CD4-positive, alpha-beta memory T cell (primary cell): ENCODE measurements around the gene PLXDC1. TPM values are rescaled to one million over a fixed set of nuclear protein-coding genes. Genes with fewer than 3 reads are reported as not detected.

Experiments
- CTCF ChIA-PET: fragments of 350-600 bp; sonication (Branson Sonifier 250); formaldehyde crosslinking; loops from one replicate; lab custom pipeline; 2021; ENCODE audit warnings: inconsistent platforms; ENCODE audit not compliant: partially characterized antibody; lab: Charles Lee
- POLR2A ChIA-PET: fragments of 350-600 bp; sonication (Branson Sonifier 250); formaldehyde crosslinking; loops from one replicate; lab custom pipeline; 2021; ENCODE audit not compliant: partially characterized antibody; lab: Charles Lee
- DNase-seq, 5 donors: peaks; one replicate each; pipeline versions ENCODE4 v3.0.0 to v3.0.0-alpha.2; 2020 to 2022; ENCODE audit warnings: mixed read lengths in 1 of 5
- H3K27ac ChIP-seq: one replicate; pipeline ENCODE4 v1.7.0; 2013; ENCODE audit warnings: low read depth, low read length
- H3K27me3 ChIP-seq: 2 replicates; pipeline ENCODE4 v1.7.0; 2013; ENCODE audit warnings: mild to moderate bottlenecking, low read length, moderate library complexity; ENCODE audit not compliant: insufficient read depth
- H3K36me3 ChIP-seq: 2 replicates; pipeline ENCODE4 v1.7.0; 2013; ENCODE audit warnings: mild to moderate bottlenecking, low read length, moderate library complexity; ENCODE audit not compliant: insufficient read depth
- H3K4me1 ChIP-seq: 2 replicates; pipeline ENCODE4 v1.7.0; 2013; ENCODE audit warnings: mild to moderate bottlenecking, low read length, moderate library complexity; ENCODE audit not compliant: insufficient read depth
- H3K4me3 ChIP-seq, 2 donors: one replicate each; pipeline ENCODE4 v1.7.0; 2013; ENCODE audit warnings: low read length in 2 of 2, mild to moderate bottlenecking in 1 of 2
- H3K9me3 ChIP-seq, 2 donors: one replicate each; pipeline ENCODE4 v1.7.0; 2013; ENCODE audit warnings: low read length in 2 of 2, control low read depth in 1 of 2; ENCODE audit not compliant: control insufficient read depth in 1 of 2
- H3K27ac Mint-ChIP-seq, 7 donors: one replicate each; pipeline ENCODE4 v1.8.0; 2020 to 2021; ENCODE audit warnings: mixed read lengths in 7 of 7, mild to moderate bottlenecking in 6 of 7, inconsistent platforms in 3 of 7, moderate library complexity in 3 of 7
- H3K27me3 Mint-ChIP-seq, 2 donors: one replicate each; pipeline ENCODE4 v1.8.0; 2020 to 2021; ENCODE audit warnings: mixed read lengths in 2 of 2
- H3K36me3 Mint-ChIP-seq, 2 donors: one replicate each; pipeline ENCODE4 v1.8.0; 2020 to 2021; ENCODE audit warnings: mixed read lengths in 2 of 2, inconsistent platforms in 1 of 2, mild to moderate bottlenecking in 1 of 2
- H3K4me1 Mint-ChIP-seq, 4 donors: one replicate each; pipeline ENCODE4 v1.8.0; 2020 to 2021; ENCODE audit warnings: mixed read lengths in 4 of 4, mild to moderate bottlenecking in 1 of 4
- H3K4me3 Mint-ChIP-seq, 8 donors: one replicate each; pipeline ENCODE4 v1.8.0; 2020 to 2021; ENCODE audit warnings: mixed read lengths in 8 of 8, mild to moderate bottlenecking in 7 of 8, moderate library complexity in 6 of 8, inconsistent platforms in 3 of 8
- H3K9me3 Mint-ChIP-seq, 8 donors: one replicate each; pipeline ENCODE4 v1.8.0; 2020 to 2021; ENCODE audit warnings: mixed read lengths in 8 of 8, mild to moderate bottlenecking in 5 of 8, inconsistent platforms in 3 of 8, moderate library complexity in 1 of 8
- intact Hi-C: fragments of 100-400 bp; cut with micrococcal nuclease; formaldehyde crosslinking; loops from one replicate; pipeline ENCODE4 v1.15.1; 2023
- polyA plus RNA-seq, 2 donors: library from polyadenylated mRNA; unstranded; fragments of 300-500 nt; fragmentation: Illumina TruSeq; gene quantifications; one replicate each; pipeline ENCODE4 v1.2.3, GENCODE V29; 2021
- total RNA-seq, 2 experiments: library from RNA; stranded (reverse); gene quantifications; one replicate each; pipeline ENCODE4 v1.2.3, GENCODE V29; 2021

Gene PLXDC1
- total and polyA plus RNA-seq, 4 experiments from 2014 or later, result 2.5 to 16.4 (median 10.2) TPM

DNA sequence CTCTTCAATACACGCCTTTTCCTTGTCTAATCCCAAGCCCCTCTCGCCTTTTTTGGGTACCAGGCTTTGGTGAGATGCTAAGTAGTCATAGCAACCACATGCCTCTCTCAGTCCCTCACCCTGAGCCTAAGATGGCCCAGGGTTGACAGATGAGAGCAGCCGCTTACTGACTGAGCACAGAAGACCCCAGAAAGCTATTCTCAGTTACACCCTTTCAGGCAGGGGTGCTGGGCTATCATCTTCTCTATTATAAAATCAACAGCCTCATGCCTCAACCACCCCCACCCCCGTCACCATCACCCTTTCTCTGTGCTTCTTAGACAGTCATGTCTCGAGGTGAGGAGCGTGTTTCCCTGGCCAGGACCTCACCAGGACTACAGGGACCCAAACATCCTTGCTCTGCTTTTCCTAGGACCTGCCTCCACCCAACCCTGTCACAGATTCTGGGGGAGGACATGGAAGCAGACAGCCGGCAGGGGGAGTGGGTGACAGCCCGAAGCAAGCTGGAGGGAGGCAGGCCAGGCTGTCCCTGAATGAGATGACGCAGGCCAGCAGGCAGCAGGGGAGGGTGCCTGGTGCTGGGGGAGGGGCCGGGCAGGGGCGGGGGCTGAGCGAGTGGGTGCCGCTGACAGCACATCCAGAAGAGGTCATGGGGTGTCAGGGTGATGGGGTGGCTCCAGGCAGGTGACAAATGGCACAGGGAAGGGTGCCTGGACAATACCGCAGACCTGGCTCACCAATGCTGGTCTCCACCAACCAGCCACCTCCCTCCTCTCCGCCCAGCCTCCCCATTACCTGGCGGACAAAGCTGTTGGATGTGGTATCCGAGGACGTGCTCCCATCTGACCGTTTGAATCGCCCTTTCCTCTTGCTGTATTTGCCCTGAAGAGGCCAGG, 42.9 kb upstream of the PLXDC1 start:
- Mint-ChIP-seq H3K4me1 (peaks cover 25 to 56% (median 36%) of the 10 kb centered on the region in 4 donors), H3K36me3 (peaks cover 3 to 24% of the 10 kb centered on the region in 2 donors), H3K9me3 (no peaks in the 10 kb centered on the region), H3K27me3 (no peaks in the 10 kb centered on the region), H3K27ac (peak overlapping the region in 6 of 7 donors; percentile 35 to 80 (median 63)), H3K4me3 (peak overlapping the region in 2 of 8 donors; percentile 28 to 39)
- no peaks in the 10 kb centered on the region for H3K27me3 ChIP-seq
- H3K4me1 ChIP-seq, result peaks cover 31% of the 10 kb centered on the region
- H3K36me3 ChIP-seq, result peaks cover 7% of the 10 kb centered on the region
- no peak overlapping the region for H3K27ac ChIP-seq
- no peaks in the 10 kb centered on the region for H3K9me3 ChIP-seq
- ChIA-PET CTCF (interaction anchor here (0.9 to 5.7 kb wide), 6 partner anchors 8 to 211 kb away, joined by 3 to 26 read pairs (median 6); partner anchors contain the start of gene ARL5C), POLR2A (no interaction called here)
- no peak for DNase-seq
- intact Hi-C loops, result no loop called here
- no peak overlapping the region for H3K4me3 ChIP-seq

DNA sequence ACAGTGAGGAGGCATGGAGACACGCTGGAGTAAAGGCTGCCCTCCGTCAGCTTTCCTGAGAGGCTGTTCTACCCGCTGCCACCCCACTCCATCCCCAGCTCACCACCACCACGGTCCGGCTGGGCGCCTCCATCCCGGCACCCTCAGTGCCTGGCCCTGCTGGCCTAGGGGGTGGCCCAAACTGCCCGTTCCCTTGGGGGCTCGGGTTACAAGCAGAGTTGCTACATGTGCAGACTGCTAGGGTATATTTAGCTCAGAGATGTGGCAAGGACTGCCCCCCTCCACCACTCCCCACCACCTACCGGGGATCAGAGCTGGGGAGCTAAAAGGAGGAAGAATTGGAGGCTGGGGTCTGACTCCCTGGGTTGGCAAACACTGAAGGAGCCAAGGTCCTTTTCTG, 41.9 kb upstream of the PLXDC1 start:
- H3K9me3 ChIP-seq, result no peaks in the 10 kb centered on the region
- Mint-ChIP-seq H3K27me3 (no peaks in the 10 kb centered on the region), H3K36me3 (peaks cover 3 to 26% of the 10 kb centered on the region in 2 donors), H3K4me3 (no peak overlapping the region), H3K4me1 (peaks cover 20 to 47% (median 28%) of the 10 kb centered on the region in 4 donors), H3K27ac (no peak overlapping the region), H3K9me3 (no peaks in the 10 kb centered on the region)
- ChIA-PET POLR2A (interaction anchor here (0.6 kb wide), 1 partner anchor 49 kb away, joined by 3 read pairs; no protein-coding TSS in a partner anchor), CTCF (interaction anchor here (0.9 to 5.7 kb wide), 4 partner anchors 18 to 210 kb away, joined by 3 to 26 read pairs (median 4); no protein-coding TSS in a partner anchor)
- H3K36me3 ChIP-seq, result peaks cover 7% of the 10 kb centered on the region
- peaks cover 21% of the 10 kb centered on the region for H3K4me1 ChIP-seq
- no peaks in the 10 kb centered on the region for H3K27me3 ChIP-seq
- intact Hi-C loops, result no loop called here
- H3K27ac ChIP-seq, result no peak overlapping the region
- DNase-seq, result no peak
- no peak overlapping the region for H3K4me3 ChIP-seq

DNA sequence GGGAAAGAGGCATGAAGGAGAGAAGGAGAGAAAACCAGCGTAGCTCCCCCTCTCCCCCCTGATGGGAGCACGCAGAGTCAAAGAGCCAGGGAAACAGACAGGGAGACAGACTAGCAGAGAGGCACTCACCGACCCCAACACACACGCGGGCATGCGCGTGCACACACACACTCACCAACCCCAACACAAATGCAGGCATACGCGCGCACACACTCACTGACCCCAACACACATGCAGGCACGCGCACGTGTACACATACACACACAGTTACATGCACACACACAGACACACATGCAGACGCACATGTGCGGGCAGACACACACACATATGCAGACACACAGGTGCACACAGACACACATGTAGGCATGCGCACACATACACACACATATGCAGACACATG, 41.5 kb upstream of the PLXDC1 start:
- H3K4me3 Mint-ChIP-seq, result peak overlapping the region in 2 of 8 donors; percentile 6 to 25
- H3K9me3 Mint-ChIP-seq, result no peaks in the 10 kb centered on the region
- peaks cover 17 to 43% (median 25%) of the 10 kb centered on the region in 4 donors for H3K4me1 Mint-ChIP-seq
- Histone ChIP-seq H3K9me3 (no peaks in the 10 kb centered on the region), H3K4me1 (peaks cover 17% of the 10 kb centered on the region), H3K36me3 (peaks cover 7% of the 10 kb centered on the region), H3K4me3 (no peak overlapping the region), H3K27ac (no peak overlapping the region), H3K27me3 (no peaks in the 10 kb centered on the region)
- intact Hi-C loops, result no loop called here
- peak overlapping the region in 3 of 7 donors; percentile 40 to 73 (median 72) for H3K27ac Mint-ChIP-seq
- DNase-seq, result no peak
- ChIA-PET CTCF (interaction anchor here (0.9 to 5.7 kb wide), 4 partner anchors 18 to 210 kb away, joined by 3 to 26 read pairs (median 4); no protein-coding TSS in a partner anchor), POLR2A (interaction anchor here (0.6 kb wide), 1 partner anchor 50 kb away, joined by 3 read pairs; no protein-coding TSS in a partner anchor)
- no peaks in the 10 kb centered on the region for H3K27me3 Mint-ChIP-seq
- H3K36me3 Mint-ChIP-seq, result peaks cover 3 to 26% of the 10 kb centered on the region in 2 donors

DNA sequence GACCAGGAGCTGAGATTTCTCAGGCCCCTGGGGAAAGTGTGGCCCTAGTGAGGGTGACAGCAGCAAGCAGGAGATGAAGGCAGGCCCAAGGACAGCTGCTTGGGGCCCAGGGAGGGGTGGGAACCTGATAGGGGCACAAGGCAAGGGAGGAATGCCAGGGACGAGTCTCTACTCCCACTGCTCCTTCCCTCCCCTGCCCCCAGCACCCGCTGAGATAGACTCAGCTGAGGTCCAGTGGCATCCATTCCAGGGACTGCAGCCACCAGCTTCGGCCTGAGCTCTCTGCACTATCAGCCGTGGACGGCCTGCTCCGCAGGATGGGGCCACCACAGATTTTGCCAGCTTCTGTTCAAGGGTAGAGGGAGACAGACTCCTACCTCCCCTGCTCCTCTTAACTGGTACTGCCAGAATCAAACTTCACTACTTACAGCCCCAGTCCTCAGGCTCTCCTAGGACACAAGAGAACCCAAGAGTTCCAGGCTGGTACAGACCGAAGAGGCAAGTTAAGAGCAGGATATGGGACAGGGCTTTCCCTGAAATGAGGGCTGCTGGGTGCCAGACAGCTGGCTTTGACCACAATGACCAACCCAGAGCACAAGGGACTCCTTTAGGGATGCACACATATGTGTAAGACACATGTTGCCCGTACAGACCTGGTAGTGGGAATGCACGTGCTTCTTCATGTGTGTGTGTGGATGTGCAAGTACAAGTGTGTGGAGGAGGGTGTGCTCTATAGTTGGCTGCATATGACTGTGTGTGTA, 40.5 kb upstream of the PLXDC1 start:
- peak overlapping the region in 3 of 7 donors; percentile 21 to 73 (median 54) for H3K27ac Mint-ChIP-seq
- H3K4me3 Mint-ChIP-seq, result peak overlapping the region in 1 of 8 donors; percentile 50
- H3K27me3 Mint-ChIP-seq, result no peaks in the 10 kb centered on the region
- no peaks in the 10 kb centered on the region for H3K27me3 ChIP-seq
- CTCF ChIA-PET, result interaction anchor here (1.0 to 5.7 kb wide), 2 partner anchors 17 to 52 kb away, joined by 3 to 26 read pairs; no protein-coding TSS in a partner anchor
- DNase-seq, result no peak
- no peaks in the 10 kb centered on the region for H3K9me3 Mint-ChIP-seq
- H3K36me3 Mint-ChIP-seq, result peaks cover 3 to 33% of the 10 kb centered on the region in 2 donors
- peaks cover 13% of the 10 kb centered on the region for H3K36me3 ChIP-seq
- H3K4me1 Mint-ChIP-seq, result peaks cover 17 to 42% (median 25%) of the 10 kb centered on the region in 4 donors
- H3K4me1 ChIP-seq, result peaks cover 15% of the 10 kb centered on the region
- POLR2A ChIA-PET, result interaction anchor here (1.1 kb wide), 1 partner anchor 8 kb away, joined by 3 read pairs; the partner anchor contains the start of gene RPL19
- no peak overlapping the region for H3K27ac ChIP-seq
- no peaks in the 10 kb centered on the region for H3K9me3 ChIP-seq
- intact Hi-C loops, result no loop called here
- no peak overlapping the region for H3K4me3 ChIP-seq

DNA sequence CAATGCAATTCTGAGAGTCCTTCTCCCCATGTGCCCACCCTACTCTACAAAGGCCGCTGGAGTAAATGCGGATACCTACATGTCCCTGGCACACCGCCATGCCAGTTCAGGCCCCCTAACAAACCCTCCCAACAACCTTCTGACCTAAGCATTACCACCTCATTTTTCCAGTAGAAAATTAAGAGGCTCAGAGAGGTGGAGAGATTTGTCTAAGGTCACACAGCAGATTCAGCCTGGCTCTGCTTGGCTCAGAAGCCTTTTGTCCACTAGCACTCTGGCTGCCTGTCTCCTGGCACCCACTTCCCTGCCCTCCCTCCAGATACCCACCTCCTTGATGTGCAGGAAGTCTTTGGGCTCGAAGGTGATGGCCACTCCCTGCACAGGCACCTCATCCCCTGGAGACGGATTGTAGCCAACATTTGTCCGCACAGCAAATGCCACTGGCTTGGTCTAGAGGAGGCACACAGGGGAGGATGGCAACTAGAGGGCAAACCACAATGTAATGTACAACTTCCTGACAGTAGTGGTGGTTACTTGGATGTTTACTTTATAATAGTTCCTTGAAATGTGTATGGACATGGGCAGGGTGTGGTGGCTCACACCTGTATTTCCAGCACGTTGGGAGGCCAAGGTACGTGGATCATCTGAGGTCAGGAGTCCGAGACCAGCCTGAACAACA, 35.9 kb upstream of the PLXDC1 start:
- peaks cover 37% of the 10 kb centered on the region for H3K36me3 ChIP-seq
- no peaks in the 10 kb centered on the region for H3K9me3 ChIP-seq
- no peaks in the 10 kb centered on the region for H3K27me3 Mint-ChIP-seq
- no peaks in the 10 kb centered on the region for H3K4me1 ChIP-seq
- CTCF ChIA-PET, result interaction anchor here (0.7 to 1.7 kb wide), 5 partner anchors 8 to 23 kb away, joined by 3 to 10 read pairs (median 4); no protein-coding TSS in a partner anchor
- H3K27ac Mint-ChIP-seq, result peak overlapping the region in 2 of 7 donors; percentile 27 to 47
- H3K9me3 Mint-ChIP-seq, result no peaks in the 10 kb centered on the region
- no peak for DNase-seq
- H3K4me3 Mint-ChIP-seq, result no peak overlapping the region
- no peak overlapping the region for H3K4me3 ChIP-seq
- peaks cover 14 to 41% of the 10 kb centered on the region in 2 donors for H3K36me3 Mint-ChIP-seq
- H3K4me1 Mint-ChIP-seq, result peaks cover 0 to 3% (median under 1%) of the 10 kb centered on the region in 4 donors
- no peaks in the 10 kb centered on the region for H3K27me3 ChIP-seq
- POLR2A ChIA-PET, result no interaction called here
- no peak overlapping the region for H3K27ac ChIP-seq
- intact Hi-C loops, result no loop called here

DNA sequence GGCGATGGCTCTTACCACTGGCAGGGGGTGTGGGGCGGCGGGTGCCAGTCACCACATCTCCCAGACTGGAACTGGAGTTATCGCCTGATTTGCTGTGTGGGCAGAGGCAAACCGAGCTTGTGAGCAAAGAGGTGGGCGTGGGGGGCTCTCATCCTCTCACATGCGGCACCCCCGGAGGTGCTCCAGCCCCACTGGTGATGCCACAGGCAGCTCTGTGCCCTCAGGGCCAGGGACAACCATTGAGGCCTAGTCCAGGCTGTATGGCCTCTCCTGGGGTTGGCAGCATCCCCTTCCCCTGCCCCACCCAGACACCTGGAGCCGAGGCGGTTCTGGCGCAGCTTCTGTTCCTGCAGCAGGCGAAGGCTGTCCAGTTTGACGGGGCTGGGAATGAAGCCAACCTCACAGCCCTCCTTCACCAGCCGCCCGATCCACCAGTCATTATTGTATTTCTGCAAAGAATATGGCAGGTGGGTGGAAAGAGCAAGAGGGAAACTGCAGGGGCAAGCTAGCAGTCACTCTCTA, 35.1 kb upstream of the PLXDC1 start:
- Mint-ChIP-seq H3K9me3 (no peaks in the 10 kb centered on the region), H3K4me1 (no peaks in the 10 kb centered on the region), H3K36me3 (peaks cover 13 to 40% of the 10 kb centered on the region in 2 donors), H3K27me3 (no peaks in the 10 kb centered on the region), H3K27ac (no peak overlapping the region), H3K4me3 (no peak overlapping the region)
- H3K36me3 ChIP-seq, result peaks cover 33% of the 10 kb centered on the region
- ChIA-PET POLR2A (no interaction called here), CTCF (interaction anchor here (0.7 to 1.7 kb wide), 6 partner anchors 8 to 22 kb away, joined by 3 to 10 read pairs (median 4); no protein-coding TSS in a partner anchor)
- H3K4me1 ChIP-seq, result no peaks in the 10 kb centered on the region
- H3K27me3 ChIP-seq, result no peaks in the 10 kb centered on the region
- no peak for DNase-seq
- no peak overlapping the region for H3K27ac ChIP-seq
- intact Hi-C loops, result no loop called here
- H3K4me3 ChIP-seq, result no peak overlapping the region
- H3K9me3 ChIP-seq, result no peaks in the 10 kb centered on the region
